Skeletal muscle tissue (tissue), 5 donors: ENCODE data around the gene CUBN. TPM values are rescaled to one million over a fixed set of nuclear protein-coding genes. Genes with fewer than 3 reads are reported as not detected.

Experiments used
- H3K27ac ChIP-seq: one replicate; pipeline ENCODE4 v1.7.0; 2013; ENCODE audit warnings: mild to moderate bottlenecking, low read depth, low read length, inconsistent platforms
- H3K27me3 ChIP-seq, 3 donors: one replicate each; pipeline ENCODE4 v1.7.0; 2013; ENCODE audit warnings: low read length in 3 of 3; ENCODE audit not compliant: control insufficient read depth in 3 of 3, insufficient read depth in 3 of 3
- H3K36me3 ChIP-seq, 3 donors: one replicate each; pipeline ENCODE4 v1.7.0; 2013; ENCODE audit warnings: low read length in 3 of 3; ENCODE audit not compliant: control insufficient read depth in 3 of 3, insufficient read depth in 3 of 3
- H3K4me1 ChIP-seq, 3 donors: one replicate each; pipeline ENCODE4 v1.7.0; 2013; ENCODE audit warnings: low read length in 3 of 3, mild to moderate bottlenecking in 3 of 3; ENCODE audit not compliant: control insufficient read depth in 3 of 3, insufficient read depth in 3 of 3
- H3K4me3 ChIP-seq, 3 donors: one replicate each; pipeline ENCODE4 v1.7.0; 2013; ENCODE audit warnings: low read length in 3 of 3
- H3K9ac ChIP-seq, 3 donors: one replicate each; pipeline ENCODE4 v1.7.0; 2013; ENCODE audit warnings: low read length in 3 of 3, mild to moderate bottlenecking in 3 of 3, moderate library complexity in 2 of 3, low read depth in 1 of 3
- H3K9me3 ChIP-seq, 3 donors: one replicate each; pipeline ENCODE4 v1.7.0; 2013; ENCODE audit warnings: low read length in 3 of 3; ENCODE audit not compliant: control insufficient read depth in 3 of 3
- small RNA-seq: library from RNA; depleted of rRNA; stranded (forward); fragments of <200 nt; gene quantifications from one replicate; pipeline ENCODE3, GENCODE V24; 2014
- total RNA-seq: library from RNA; depleted of rRNA; stranded (reverse); fragments of >200 nt; gene quantifications from one replicate; pipeline ENCODE4 v1.2.3, GENCODE V29; 2014
- donor health status: Osteomylitis.

Gene CUBN
- total RNA-seq, 1 donor from 2014 or later: 4.2 TPM

DNA sequence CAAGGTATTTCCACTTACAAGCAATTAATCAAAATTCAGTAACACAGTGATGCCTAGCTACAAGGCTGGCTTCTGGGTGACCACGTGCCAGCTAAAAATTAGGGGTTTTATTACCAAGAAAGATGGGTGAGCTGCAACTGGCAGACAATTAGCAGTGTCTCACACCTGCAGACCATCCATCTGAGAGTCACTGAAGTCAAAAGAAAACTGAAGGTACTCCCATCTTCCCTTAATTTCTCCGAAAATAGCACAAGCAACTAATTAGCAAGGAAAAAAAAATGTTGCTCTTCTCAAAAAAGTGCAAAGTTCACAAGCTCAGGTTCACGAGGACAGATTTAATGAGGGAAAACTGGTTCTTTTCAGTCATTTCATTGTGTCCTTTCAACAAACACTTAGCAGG is 340.8 kb downstream of the CUBN start:
- H3K4me3 ChIP-seq: no peak overlapping the region
- no peaks in the 10 kb centered on the region for H3K27me3 ChIP-seq
- peaks cover 0 to 3% (median 3%) of the 10 kb centered on the region in 3 donors for H3K4me1 ChIP-seq
- H3K9ac ChIP-seq: no peak overlapping the region
- no peaks in the 10 kb centered on the region for H3K9me3 ChIP-seq
- H3K36me3 ChIP-seq: no peaks in the 10 kb centered on the region
- no peak overlapping the region for H3K27ac ChIP-seq

DNA sequence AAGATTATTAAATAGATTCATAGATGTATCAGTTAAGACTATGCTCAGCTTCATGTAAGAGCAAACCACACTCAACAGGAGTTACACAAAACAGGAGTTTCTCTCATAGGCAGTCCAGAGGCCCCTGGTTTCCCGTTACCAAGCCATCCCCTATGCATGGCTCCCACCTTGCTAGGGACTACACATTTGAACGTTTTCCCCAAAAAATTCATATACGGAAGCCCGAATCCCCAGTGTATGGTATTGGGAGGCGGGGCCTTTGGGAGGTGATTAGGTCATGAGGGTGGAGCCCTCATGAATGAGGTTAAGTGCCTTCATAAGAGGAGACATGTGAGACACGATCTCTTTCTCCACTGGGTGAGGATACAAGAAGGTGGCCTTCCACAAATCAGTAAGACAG is 341.5 kb downstream of the CUBN start:
- H3K27ac ChIP-seq: no peak overlapping the region
- H3K9me3 ChIP-seq: no peaks in the 10 kb centered on the region
- H3K4me1 ChIP-seq: peaks cover 0 to 3% (median 2%) of the 10 kb centered on the region in 3 donors
- no peak overlapping the region for H3K9ac ChIP-seq
- no peaks in the 10 kb centered on the region for H3K27me3 ChIP-seq
- H3K4me3 ChIP-seq: no peak overlapping the region
- no peaks in the 10 kb centered on the region for H3K36me3 ChIP-seq

DNA sequence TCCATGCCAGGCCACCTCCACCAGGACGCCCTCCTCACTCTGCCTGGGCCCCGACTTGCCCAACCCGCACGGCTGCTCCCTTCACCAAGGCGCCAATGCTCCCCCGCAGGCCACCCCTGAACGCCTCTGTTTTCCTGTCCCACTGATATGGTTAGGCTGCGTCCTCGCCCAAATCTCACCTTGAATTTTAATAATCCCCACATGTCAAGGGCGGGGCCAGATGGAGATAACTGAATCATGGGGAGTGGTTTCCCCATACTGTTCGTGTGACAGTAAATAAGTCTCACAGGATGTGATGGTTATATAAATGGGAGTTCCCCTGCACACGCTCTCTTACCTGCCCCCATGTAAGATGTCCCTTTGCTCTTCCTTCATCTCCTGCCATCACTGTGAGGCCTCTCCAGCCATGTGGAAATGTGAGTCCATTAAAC is 342.2 kb downstream of the CUBN start:
- Histone ChIP-seq H3K27ac (no peak overlapping the region), H3K9me3 (no peaks in the 10 kb centered on the region), H3K4me1 (peaks cover 0 to 1% (median 0%) of the 10 kb centered on the region in 3 donors), H3K36me3 (no peaks in the 10 kb centered on the region), H3K9ac (no peak overlapping the region), H3K4me3 (no peak overlapping the region), H3K27me3 (no peaks in the 10 kb centered on the region)

DNA sequence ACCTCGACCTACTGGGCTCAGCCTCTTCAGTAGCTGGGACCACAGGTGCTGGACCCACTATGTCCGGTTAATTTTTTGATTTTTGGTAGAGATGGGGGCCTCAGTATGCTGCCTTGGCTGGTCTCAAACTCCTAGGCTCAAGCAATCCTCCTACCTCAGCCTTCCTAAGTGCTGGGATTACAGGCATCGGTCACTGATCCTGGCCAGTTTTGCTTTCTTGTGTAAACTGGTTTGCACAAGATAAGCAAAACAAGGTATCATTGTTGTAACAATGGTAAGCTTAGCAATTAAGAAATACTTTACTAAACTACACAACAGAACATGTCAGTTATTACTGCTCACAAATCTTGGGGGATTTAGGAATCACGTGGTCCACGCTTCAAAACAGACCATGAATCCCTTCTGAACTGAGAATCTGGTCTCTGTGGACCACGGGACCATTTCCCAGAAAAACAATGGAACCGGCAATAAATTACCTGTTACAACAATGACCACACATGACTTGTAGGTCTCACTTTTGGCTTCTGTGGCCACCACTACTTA is 349.2 kb downstream of the CUBN start:
- peaks cover 5 to 11% (median 7%) of the 10 kb centered on the region in 3 donors for H3K4me1 ChIP-seq
- H3K4me3 ChIP-seq: no peak overlapping the region
- no peaks in the 10 kb centered on the region for H3K9me3 ChIP-seq
- no peaks in the 10 kb centered on the region for H3K27me3 ChIP-seq
- H3K9ac ChIP-seq: no peak overlapping the region
- no peak overlapping the region for H3K27ac ChIP-seq
- peaks cover 0 to 9% (median 0%) of the 10 kb centered on the region in 3 donors for H3K36me3 ChIP-seq

DNA sequence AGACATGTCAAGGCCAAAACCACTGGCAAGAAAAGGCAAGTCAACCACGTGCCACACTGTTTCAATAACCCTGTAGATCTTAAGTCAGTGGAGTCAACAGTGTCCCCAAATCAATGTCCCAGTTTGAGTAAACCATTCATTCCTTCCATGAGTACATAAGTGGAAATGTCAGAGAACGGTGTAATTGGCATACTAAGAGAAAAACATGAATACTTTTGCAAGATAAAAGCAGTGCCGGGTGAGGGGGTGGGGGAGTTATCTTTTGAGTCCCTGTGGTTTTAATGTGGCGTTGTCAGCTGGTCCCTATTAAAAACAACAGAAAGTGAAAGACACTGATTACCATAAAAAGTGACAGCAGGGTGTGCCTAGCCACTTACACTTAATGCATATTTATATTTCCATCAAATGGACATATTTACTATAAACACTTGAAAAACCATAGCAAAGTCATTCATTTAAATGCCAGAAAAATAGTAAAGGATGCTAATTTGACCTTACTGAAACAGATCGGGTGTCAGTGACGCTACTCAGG is 350.2 kb downstream of the CUBN start:
- no peak overlapping the region for H3K9ac ChIP-seq

DNA sequence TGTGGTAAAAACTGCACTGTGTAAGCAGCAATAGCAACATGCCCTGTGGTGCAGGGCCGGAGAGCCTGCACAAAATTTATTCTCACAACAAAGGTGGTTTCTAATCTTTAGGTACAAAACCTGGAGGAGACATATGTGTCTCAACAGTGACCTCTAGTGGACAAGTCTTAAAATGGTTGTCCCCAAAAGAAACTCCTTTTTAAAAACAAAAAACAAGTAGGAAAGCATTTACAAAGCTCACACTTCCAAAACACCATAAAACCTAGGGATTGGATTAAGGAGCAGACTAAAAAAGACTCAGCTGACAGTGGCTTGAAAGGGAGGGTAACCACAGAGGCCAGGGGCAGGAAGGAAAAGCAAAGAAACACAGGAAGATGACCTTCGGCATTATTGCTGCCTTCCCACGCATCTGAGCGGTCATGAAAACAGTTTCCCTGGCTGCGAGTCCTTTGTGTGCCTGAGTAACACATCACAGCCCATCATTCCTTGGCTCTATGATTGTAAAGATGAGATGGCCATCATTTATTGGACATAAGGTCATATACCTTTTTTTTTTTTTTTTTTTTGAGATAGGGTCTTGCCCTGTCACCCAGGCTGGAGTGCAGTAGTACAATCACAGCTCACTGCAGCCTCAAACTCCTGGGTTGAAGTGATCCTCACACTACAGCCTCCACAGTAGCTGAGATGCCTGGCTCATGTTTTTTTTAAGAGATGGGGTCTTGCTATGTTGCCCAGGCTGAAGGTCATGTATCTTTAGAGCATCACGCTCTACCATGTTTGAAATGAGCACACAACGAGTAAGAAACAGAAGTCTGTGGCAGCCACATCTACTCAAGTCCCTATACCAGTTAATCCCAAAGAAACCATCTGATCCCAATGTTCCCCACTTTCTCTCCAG is 351.9 kb downstream of the CUBN start:
- Histone ChIP-seq H3K36me3 (peaks cover 0 to 9% (median 0%) of the 10 kb centered on the region in 3 donors), H3K9me3 (no peaks in the 10 kb centered on the region), H3K9ac (peak overlapping the region in 1 of 3 donors; percentile 53), H3K27me3 (no peaks in the 10 kb centered on the region), H3K4me1 (peaks cover 5 to 11% (median 7%) of the 10 kb centered on the region in 3 donors), H3K27ac (no peak overlapping the region), H3K4me3 (no peak overlapping the region)

More for the DNA sequence above, 350.2 kb downstream of the CUBN start:
- Histone ChIP-seq H3K9me3 (no peaks in the 10 kb centered on the region), H3K36me3 (peaks cover 0 to 9% (median 0%) of the 10 kb centered on the region in 3 donors), H3K27ac (no peak overlapping the region), H3K27me3 (no peaks in the 10 kb centered on the region), H3K4me3 (no peak overlapping the region), H3K4me1 (peaks cover 5 to 11% (median 7%) of the 10 kb centered on the region in 3 donors)

DNA sequence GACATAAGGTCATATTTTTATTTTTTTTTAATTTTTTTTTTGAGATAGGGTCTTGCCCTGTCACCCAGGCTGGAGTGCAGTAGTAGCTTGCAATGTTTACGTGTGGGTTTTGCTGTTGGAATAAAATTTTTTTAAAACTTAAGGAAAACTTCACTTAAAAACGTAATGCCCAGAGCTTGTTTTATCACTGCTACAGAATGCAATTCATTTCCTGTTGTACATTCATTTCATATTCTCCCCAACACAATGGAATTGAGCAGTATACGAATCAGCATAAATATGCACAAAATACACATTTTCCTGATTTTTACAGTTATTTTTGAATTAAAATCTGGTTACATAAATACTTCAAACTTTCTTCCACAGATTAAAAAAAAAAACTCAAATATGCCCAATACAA is 352.7 kb downstream of the CUBN start:
- no peak overlapping the region for H3K9ac ChIP-seq
- H3K36me3 ChIP-seq: peaks cover 0 to 9% (median 0%) of the 10 kb centered on the region in 3 donors
- H3K27ac ChIP-seq: no peak overlapping the region
- H3K9me3 ChIP-seq: no peaks in the 10 kb centered on the region
- peaks cover 4 to 8% (median 4%) of the 10 kb centered on the region in 3 donors for H3K4me1 ChIP-seq
- H3K27me3 ChIP-seq: no peaks in the 10 kb centered on the region
- no peak overlapping the region for H3K4me3 ChIP-seq

Small RNA genes within 50 kb of the gene (small RNA-seq; reads per million reads assigned to genes)
- gene AC067747.1: not detected

Other genes starting within 250 kb of the CUBN start
- 16.2 TPM for gene TRDMT1, start 71.9 kb upstream of the CUBN start, total RNA-seq
- 1,688 TPM for gene VIM, start 98.4 kb upstream of the CUBN start, total RNA-seq